ENCODE measurements around the gene HEBP1.

DNA sequence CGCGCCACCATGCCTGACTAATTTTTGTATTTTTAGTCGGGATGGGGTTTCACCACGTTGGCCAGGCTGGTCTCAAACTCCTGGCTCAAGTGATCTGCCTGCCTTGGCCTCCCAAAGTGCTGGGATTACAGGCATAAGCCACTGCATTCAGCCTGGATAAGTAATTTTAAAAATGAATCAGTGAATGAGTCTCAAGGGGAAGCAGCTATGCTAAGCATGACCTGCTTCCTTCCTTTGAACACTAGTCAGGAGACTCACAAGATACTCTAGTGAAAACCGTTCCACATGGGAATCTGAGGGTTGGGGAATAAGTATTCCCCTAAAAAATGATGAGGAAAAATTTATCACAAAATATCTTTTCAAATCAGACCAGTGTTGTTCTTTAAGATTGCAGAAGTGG lies 33.4 kb upstream of the HEBP1 start:
- no peak for TF ChIP-seq SP1 (IDR thresholded peaks at IDR 0.05)
- no peak for TF ChIP-seq BHLHE40 (IDR thresholded peaks at IDR 0.05; ENCODE audit: borderline replicate concordance)
- TF ChIP-seq ARNT (IDR thresholded peaks at IDR 0.05) = no peak
